Kidney tubule cell (primary cell): Measurements from ENCODE around the gene COL19A1.

ENCODE experiments used
- DNase-seq: peaks from one replicate; pipeline ENCODE4 v3.0.0-alpha.2; 2018; ENCODE audit warnings: low spot score

Gene COL19A1

DNA sequence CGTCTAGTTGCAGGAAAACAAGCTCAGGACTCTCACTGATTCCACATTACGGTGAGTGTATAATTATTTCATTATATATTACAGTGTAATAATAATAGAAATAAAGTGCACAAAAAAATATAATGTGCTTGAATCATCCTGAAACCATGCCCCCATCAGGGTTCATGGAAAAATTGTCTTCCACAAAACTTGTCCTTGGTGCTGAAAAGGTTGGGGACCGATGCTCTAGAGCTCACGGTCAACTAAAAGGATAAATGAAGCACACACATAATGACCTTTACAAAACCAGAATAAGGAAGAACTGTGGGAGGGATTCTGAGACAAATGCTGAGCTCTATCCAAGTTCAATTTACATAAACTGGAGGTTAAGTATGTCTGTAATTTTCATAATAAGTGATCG is 194.3 kb downstream of the COL19A1 start:
- no peak for DNase-seq

DNA sequence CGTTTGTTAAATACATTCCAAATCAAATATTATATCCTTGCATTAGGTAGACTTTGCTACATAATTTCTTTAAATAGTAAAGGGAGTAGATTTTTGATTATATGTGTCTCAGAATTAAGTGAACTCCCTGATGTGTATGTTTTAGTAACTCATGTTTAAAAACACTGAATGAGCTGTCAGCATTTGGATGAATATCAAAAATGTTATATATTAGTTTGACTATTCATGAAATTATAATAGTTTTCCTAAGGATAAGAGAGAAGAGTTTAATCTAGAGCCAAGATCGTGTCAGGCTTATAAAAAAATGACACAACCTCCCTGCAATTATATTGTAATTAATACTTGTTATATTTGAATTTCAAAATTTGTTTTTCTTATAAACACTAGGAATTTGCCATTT is 195.2 kb downstream of the COL19A1 start:
- no peak for DNase-seq

DNA sequence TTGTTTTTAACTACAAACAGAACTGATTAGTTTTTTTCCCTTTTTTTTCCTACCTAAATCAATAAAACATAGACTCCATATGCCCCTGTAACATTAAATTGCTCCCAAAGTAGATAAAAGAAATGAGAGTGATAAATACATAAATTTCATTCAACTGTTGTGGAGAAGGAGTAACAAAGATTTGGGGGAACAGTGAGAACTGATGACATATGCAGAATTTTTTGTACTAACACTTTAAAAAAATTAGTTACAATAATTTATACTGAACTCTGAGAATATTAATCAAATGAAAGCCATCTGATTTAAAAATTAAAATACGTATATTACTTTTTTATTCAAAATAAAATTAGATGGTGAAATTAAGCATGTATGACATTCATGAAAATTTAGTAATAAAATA is 195.7 kb downstream of the COL19A1 start:
- no peak for DNase-seq

DNA sequence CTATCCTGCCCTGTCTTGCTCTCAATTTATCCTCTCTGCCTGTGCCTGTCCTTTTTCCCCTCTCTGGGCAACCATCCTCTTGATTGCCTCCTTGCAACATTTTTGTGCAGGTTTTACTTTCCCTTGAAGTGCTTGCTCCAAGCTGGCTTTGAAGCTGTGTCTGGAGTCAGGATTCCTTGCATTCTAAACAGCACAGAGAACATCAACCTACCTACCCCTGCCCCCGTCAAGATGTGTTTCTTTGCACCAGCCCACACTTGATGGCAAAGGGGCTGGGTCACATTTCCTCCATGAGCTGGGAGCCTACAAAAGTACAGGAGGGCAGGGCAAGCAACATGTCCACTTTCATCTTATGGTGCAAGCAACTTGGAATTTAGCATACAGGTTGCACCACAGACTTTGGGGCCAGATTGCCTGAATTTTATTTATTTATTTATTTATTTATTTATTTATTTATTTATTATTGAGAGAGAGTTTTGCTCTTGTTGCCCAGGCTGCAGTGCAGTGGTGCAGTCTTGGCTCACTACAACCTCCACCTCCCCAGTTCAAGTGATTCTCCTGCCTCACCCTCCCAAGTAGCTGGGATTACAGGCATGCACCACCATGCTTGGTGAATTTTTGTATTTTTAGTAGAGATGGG is 206.3 kb downstream of the COL19A1 start:
- DNase-seq, result no peak

DNA sequence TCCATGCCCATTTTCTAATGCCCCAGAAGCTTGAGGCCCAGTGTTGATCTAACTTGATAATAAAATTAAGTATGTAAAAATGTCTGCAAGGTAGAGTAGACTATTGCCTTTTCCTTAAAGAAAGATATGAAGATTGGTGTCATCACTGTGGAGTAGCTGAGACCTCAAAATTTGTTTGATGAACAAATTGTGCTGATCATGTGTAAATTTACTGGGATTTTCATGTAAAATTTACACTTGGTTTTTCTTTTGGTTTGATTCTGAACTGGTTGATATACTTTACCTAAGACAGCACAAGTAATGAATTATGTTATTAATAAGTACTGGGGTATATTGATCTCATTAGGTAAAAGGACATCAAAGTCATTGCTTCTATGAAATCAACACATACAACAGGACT is 207.3 kb downstream of the COL19A1 start:
- no peak for DNase-seq

DNA sequence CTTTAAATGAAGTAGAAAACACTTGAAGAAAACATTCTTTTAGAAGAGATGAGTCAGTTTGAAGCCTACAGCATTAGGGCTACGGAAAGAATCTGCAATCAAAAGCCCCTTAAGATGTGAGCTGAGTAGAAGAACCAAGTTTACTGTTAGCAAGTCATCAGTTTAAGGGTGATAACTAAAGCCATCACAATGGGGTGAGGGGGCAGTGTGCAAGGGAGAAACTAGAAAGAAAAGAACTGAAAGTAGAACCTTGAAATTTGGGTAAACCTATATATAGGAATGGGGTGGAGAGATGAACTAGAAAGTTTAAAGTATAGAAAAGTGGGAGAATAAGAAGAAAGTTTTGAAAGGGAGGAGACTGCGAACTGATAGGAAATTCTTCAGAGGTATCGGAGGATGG is 212.9 kb downstream of the COL19A1 start:
- no peak for DNase-seq

DNA sequence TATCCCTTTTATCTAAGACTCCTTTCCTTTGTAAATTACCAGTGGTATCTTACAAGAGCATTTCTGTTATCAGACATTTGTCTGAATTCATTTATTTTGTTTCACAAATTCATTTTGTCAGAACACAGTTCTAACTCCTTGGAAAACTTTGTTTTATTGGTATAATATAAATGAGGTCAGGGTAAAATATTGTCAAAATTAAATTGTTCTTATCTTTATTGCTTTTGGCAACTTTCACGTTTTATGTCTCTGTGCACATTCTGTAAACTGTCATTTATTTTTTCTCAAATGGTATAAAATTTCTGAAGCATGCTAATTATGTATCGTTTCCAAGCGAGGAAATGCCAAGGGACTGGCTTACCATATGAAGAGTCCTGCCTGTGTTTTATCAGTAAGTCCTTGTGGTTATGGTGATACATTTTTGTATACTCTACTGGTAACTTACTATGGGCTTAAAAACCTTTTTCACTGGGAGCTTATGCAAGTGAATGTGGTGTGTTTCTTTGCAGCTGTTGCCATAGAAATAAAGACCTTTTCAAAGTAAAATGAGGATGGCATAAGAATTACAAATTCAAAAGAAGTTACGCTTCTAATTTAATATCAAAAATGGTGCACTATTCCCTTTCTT is 214.2 kb downstream of the COL19A1 start:
- no peak for DNase-seq

DNA sequence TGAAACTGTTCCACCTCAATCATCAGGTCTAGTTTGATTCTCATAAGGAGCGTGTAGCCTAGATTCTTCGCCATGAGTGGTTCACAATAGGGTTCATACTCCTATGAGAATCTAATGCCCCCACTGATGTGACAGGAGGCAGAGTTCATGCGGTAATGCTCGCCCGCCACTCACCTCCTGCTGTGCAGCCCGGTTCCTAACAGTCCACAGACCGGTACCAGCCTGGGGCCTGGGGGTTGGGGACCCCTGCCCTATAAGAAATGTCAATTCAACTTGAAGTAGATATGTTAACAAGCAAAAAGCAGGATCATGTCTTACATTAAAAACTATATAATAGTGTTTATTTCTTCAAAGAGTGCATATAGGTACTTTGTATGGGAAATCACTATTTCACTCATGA is 216.5 kb downstream of the COL19A1 start:
- no peak for DNase-seq

DNA sequence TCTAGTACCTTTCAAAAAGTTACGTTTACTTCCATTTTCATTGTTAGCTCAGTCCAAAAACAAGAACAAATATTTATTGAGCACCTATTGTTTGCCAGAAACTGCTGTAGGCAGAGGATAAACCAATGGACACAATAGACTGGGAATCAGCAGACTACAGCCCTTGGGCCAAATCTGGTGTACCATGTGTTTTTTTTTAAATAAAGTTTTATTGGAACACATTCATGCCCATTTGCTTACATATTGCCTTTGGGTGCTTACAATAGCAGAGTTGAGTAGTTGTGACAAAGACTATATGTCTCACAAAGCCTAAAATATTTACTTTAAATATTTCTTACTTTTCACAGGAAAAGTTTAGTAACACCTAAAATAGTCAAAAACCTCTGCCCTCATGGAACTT is 220.4 kb downstream of the COL19A1 start:
- DNase-seq, result no peak

DNA sequence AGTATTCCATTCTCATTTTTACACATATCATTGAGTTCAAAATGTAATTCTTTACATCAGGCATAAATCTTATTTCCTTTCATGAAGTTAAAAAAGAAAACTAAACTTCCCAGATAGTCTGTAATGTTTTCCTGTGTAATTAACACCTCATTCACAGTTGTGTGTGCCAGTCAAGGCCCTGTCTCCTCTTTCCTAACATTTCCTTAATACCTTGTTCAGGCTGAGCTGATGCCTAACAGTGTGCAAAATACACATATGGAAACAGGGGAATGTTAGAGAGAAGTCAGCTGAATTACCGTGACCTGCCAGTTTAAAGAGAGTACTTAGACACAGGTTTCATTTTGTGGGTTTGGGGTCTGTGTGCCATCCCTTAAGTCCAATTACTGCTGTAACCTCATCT is 227.8 kb downstream of the COL19A1 start:
- no peak for DNase-seq

DNA sequence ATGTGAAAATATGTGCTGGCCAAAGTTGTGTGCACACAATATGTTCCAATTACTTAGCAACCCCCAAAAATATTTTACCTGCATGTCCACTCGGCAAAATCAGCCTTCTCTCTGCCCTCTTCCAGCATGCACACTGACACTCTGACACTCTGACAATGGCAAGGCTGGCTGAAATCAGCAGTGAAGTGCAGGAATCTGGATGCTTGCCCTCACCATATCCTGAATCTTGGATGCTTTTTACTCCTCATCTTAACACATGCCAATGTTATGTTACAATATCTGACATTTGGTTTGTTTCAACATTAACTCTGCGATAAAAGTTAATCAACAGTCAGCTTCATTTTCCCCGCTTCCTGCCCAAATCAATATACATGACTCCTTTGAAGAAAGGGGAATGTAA is 233.4 kb downstream of the COL19A1 start:
- no peak for DNase-seq

DNA sequence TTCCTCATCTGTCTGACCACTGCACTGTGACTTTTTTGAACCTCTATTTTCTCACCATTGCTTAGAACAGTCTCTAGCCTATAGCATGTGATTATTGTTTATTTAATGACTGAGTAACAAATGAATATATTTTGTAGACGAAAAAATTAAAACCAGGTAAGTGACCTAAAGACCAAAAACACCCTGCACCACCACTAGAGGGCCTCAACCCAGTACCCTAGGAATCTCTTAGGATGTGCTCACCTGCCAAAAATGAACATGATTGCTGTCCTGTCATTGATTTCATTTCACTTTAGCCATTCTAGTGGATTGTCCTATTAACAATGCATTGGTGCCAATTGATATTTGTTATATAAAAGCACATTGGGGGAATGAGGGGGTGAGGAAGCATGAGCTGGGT is 237.4 kb downstream of the COL19A1 start:
- peak; percentile 15 for DNase-seq

DNA sequence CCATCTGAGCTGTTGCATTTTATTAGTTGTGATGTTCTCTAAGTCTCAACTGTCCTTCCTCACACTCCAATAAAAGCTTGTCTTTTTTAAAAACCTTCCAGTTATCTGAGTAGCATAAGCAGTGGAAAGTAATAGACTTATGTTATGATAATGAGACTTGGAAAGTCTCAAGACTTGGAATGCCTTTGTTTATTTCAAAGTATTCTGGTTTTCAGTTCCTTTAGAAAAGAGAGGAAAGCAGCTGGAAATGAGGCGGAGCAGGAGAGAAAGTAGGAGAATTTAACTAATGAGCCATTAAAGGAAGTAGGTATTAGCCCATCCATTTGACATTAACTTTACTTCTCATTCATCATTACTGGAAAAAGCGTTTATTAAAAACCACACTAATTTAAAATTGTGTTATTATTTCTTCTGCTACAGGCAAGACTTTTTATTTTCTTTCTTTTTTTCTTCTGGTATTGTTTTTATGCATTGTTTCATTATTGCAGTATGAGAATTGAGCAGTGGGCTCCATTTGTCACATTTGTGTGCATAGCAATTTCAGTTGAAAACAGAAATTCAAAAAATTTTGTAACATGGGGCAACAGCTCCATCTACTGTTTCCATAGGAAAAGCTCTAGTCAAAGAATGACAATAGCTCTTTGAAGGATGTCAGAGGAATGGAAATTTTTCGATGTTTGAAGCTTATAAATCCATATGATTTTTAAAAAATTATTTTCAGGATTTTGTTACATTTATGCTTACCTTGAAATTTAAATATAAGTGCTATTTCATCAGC is 241.7 kb downstream of the COL19A1 start:
- peak; percentile 51 for DNase-seq

DNA sequence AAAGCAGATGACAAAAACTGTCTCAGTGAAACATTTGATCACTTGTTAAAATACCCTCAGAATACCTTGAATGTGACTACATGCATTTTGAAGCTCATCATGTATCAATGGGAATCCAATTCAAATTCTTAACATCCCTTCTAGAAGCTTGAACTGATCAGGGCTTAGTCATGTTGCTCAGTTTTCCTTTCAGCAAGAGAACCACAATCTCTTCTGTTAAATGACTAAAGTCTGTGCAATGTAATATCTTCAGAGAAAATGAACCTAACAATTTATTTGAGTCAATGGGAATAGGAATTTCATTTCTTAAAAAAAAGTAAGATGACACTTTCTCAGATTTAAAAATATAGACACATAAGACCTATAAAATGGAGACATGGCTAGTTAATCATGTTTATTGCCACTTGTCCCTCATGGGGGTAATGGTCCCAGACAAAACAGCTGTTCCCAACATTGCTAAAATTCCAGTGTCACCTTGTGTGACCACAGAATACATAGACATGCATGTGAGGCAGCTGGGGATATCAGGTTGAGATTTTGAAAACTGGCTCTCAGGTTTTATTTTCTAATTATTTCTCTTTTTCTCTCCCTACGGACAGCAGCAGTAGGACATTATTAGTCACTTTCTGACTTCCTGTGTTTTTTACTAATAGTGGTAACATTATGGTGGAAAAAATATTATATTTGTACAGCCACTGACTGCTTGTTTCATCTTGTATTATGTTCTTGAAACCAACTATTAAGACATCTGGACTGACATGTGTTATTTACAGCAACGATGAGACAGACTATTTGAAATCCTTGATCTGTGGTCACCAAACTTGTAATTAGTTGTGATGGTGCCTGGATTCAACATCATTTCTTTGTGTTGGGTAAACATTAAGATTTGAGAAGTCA is 244.0 kb downstream of the COL19A1 start:
- peak; percentile 39 for DNase-seq

DNA sequence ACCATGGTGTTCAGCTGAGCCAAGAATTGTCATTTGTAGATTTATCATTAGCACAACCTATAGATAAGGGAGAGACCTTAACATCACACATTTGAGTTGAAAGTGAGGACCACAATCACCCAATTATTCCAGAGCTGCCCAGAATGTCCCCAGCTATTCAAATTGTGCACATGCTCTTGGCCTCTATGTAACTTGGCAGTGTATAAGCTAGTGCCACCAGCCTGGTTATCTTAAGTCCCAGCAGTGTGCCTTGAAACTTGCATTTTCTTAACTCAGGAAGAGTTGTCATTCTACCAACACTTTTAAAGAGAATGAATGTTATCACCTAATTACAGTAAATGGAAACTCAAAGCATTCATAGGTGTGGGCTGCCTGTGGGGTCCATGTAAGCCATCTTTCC is 245.4 kb downstream of the COL19A1 start:
- DNase-seq, result no peak

DNA sequence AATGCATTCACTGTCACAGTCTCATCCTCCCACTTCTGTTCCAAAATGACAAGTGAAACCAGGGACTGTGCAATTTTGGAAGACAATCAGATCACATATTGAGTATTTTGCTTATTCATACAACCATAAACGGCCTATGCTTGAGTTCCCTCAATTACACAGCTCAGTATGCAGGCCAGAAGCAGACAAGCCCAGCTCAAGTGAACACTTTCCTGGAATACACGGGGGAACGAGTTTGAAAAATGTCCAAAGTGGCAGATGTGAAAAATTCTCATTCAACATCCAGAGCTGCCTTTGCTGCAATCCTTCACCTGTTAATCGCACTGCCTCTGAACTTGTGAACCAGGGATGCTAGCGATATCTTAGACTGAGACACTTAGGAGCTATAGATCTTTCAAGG is 246.4 kb downstream of the COL19A1 start:
- no peak for DNase-seq

DNA sequence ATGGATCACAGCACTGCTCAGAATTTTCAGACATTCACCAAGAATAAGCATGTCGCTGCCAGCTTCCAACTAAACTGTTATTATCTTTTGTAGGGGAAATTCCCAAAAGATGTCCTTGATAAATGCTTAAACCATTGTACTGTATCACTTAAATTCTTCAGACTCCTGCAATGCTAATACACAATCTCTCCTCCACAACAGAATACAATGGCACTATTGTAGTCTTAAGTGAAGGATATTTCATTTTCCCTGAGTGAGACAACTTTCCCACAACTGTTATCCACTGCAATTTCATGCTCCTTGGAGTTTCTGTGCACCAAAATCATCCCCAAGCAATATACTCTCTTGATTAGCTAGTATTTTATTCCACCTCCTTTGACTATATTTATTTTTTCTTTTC is 246.8 kb downstream of the COL19A1 start:
- DNase-seq, result peak; percentile 50

DNA sequence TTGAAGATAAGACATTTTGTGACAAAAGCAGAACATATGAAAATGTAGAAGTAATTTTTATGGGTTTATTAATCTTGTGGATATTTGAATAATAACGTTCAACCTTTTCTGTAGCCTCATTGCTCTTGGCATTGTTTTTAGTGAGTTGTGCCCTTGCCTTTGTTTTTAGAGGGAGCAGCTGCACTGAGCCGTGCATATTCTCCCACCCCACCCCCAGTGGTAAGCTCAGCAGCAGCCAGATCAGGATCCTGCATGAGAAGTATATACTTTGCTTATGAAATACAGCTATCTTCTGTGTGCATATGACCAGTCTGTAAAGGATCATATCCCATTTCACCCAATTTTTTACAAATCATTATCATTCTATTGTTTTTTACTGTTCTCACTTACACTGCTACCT is 252.3 kb downstream of the COL19A1 start:
- DNase-seq, result no peak

DNA sequence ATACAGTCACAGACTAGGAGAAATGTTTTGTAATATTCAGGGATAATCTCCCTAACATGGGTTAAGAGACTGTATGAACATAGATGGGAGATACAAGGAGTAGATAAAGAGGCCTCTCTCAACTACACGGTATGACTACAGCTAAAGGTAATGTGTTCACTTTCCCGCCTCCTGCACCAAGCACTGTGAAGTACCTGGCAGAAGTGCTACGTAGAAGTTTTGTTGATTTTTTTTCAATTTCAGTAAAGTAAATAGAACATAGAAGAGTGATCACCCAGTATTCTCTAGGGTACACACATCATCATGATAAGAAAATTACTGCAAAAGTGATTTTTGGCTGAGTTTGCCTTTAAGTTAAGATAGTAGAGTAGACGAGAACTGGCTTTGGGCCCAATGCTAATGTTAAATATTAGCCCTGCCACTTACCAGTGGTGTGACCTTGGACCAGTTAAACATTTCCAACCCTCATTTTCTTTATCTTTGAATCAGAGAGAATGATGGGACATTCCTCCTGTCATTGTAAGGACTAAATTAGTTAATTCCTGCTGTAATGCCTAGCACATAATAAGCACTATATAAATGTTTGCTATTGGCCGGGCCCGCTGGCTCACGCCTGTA is 253.0 kb downstream of the COL19A1 start:
- peak; percentile 26 for DNase-seq

DNA sequence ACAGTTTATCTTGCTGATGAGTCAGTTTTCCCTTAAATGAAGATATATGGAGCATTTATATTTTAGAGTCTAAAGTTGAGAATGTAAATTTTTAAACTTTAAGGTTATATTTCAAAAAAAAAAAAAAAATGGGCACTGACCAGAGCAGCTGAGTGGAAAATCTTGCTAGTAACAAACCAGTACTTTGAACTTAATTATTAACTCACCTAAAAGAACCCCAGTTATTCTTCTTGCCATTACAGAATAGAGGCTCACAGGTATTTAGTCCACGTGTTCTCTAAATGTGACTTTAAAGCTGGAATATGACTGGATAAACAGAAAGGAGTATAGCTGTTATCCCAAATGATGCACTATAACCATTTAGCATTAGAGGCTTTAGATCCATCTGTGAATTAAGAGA is 258.1 kb downstream of the COL19A1 start:
- peak; percentile 42 for DNase-seq

DNA sequence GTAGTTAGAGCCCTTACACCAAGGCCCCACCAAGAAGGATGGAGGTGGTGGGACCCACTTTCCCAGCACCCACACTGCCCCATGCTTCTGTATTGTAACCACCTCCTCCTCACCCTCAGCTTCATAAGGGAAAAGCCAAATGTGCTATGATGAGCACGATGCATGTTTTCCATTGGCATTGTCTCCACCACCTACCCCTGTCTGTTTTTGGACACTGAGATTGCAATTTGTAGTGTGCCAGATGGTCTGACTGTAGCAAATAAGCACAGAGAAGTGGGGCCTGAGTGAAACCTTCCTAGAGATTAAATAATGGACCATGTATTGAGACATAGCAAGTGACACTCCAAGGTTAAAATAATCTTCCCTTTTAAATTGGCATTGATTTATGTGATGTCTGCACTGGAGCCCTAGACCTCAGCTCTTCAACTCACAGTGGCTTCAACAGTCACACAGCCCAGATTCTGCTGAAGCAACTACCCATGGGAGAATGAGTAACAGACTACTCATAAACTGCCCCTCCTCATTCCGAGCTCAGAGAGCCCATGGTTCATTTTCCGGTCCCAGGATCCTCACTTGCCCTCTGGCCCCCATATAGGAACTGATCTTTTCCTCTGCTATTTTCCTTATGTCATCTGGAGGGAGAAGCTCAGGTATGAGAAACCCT is 258.7 kb downstream of the COL19A1 start:
- peak; percentile 85 for DNase-seq
